ENCODE data around the gene DHX40. TPM values are rescaled to one million over a fixed set of nuclear protein-coding genes. Genes with fewer than 3 reads are reported as not detected.

Gene DHX40
- total and polyA plus RNA-seq, 2 donors = 21.7 to 38.7 TPM

DNA sequence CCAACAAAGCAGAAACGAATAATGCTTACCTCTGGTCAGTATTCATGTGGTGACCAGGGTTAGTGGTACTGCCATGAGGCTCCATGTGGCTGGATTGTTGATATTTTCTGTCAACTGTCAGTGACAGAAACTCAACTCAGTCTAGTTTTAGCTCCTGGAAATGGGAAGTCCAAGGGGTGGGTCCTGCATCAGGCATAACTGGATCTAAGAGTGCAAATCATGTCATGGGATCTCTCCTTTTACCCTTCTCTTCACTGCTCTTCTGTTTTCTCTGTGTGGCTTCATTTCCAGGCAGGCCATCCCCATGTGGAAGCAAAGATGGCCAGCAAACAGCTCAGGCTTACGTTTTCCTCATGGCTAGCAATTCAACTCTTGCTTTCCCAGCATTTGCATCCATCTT, 39.0 kb upstream of the DHX40 start:
- DNase-seq (ENCODE audit: low read depth in 6 of 9, low spot score in 9 of 9) = no peak
- Histone ChIP-seq H3K9me3 (ENCODE audit: control insufficient read depth in 2 of 2, insufficient read depth in 1 of 2, low read length in 1 of 2) (no peaks in the 10 kb centered on the region), H3K4me1 (ENCODE audit: control insufficient read depth in 2 of 2, insufficient read depth in 2 of 2, low read length in 2 of 2) (no peaks in the 10 kb centered on the region), H3K4me3 (ENCODE audit: low read length in 2 of 2) (no peak overlapping the region), H3K27ac (ENCODE audit: low read depth in 1 of 2, low read length in 1 of 2) (no peak overlapping the region), H3K36me3 (ENCODE audit: control insufficient read depth in 2 of 2, insufficient read depth in 2 of 2, low read length in 1 of 2) (no peaks in the 10 kb centered on the region), H3K27me3 (ENCODE audit: control insufficient read depth in 2 of 2, insufficient read depth in 1 of 2, low read length in 1 of 2) (peaks cover 0 to 2% of the 10 kb centered on the region in 2 donors)
- WGBS = 93% methylated on average over 2 of the region's 2 CpGs

DNA sequence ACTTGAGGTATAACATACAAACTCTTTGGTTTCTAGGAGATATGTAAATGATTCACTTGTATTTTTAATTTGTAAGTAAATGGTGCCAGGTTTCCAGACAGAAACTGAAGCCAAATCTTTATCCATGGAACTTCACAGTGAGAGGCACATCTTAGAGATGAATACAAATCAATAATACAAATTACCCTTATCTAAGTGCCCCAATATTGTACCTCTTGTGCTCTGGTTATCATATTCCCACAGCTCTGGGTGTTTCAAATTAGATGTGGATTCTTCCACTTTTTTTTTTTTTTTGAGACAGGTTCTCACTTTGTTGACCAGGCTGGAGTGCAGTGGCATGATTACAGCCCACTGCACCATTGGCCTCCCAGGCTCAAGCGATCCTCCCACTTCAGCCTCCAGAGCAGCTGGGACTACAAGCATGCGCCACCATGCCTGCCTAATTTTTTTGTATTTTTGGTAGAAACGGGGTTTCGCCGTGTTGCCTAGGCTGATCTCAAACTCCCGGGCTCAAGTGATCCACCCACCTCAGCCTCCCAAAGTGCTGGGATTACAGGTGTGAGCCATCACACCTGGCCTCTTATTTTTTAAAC, 38.0 kb upstream of the DHX40 start:
- Histone ChIP-seq H3K9me3 (ENCODE audit: control insufficient read depth in 2 of 2, insufficient read depth in 1 of 2, low read length in 1 of 2) (no peaks in the 10 kb centered on the region), H3K4me1 (ENCODE audit: control insufficient read depth in 2 of 2, insufficient read depth in 2 of 2, low read length in 2 of 2) (no peaks in the 10 kb centered on the region), H3K27ac (ENCODE audit: low read depth in 1 of 2, low read length in 1 of 2) (no peak overlapping the region), H3K4me3 (ENCODE audit: low read length in 2 of 2) (no peak overlapping the region), H3K36me3 (ENCODE audit: control insufficient read depth in 2 of 2, insufficient read depth in 2 of 2, low read length in 1 of 2) (no peaks in the 10 kb centered on the region), H3K27me3 (ENCODE audit: control insufficient read depth in 2 of 2, insufficient read depth in 1 of 2, low read length in 1 of 2) (peaks cover 0 to 2% of the 10 kb centered on the region in 2 donors)
- no peak for DNase-seq (ENCODE audit: low read depth in 6 of 9, low spot score in 9 of 9)
- WGBS = 88% methylated on average over 6 of the region's 6 CpGs

DNA sequence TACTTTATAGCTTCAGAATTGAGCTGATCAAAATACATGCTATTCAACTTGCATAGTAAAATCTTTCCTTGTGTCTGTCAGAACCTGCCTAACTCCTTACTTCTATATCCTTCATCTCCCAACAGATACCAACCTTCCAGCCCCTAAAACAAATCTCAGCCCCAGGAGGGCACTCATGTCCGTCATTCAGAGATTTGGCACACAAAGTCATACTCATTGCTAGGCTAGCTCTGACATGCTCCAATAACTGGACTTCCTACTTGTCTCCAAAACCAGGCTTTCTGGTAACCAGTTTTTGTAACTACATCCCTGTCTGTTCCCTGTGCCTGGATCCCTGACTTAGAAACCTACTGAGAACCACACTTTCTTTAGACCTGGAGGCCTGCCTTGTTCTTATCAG, 37.5 kb upstream of the DHX40 start:
- H3K4me1 ChIP-seq (ENCODE audit: control insufficient read depth in 2 of 2, insufficient read depth in 2 of 2, low read length in 2 of 2) = no peaks in the 10 kb centered on the region
- WGBS = 92% methylated on average over 1 of the region's 1 CpG
- no peak for DNase-seq (ENCODE audit: low read depth in 6 of 9, low spot score in 9 of 9)
- H3K36me3 ChIP-seq (ENCODE audit: control insufficient read depth in 2 of 2, insufficient read depth in 2 of 2, low read length in 1 of 2) = no peaks in the 10 kb centered on the region
- H3K27me3 ChIP-seq (ENCODE audit: control insufficient read depth in 2 of 2, insufficient read depth in 1 of 2, low read length in 1 of 2) = peaks cover 0 to 2% of the 10 kb centered on the region in 2 donors
- no peak overlapping the region for H3K27ac ChIP-seq (ENCODE audit: low read depth in 1 of 2, low read length in 1 of 2)
- H3K4me3 ChIP-seq (ENCODE audit: low read length in 2 of 2) = no peak overlapping the region
- no peaks in the 10 kb centered on the region for H3K9me3 ChIP-seq (ENCODE audit: control insufficient read depth in 2 of 2, insufficient read depth in 1 of 2, low read length in 1 of 2)

DNA sequence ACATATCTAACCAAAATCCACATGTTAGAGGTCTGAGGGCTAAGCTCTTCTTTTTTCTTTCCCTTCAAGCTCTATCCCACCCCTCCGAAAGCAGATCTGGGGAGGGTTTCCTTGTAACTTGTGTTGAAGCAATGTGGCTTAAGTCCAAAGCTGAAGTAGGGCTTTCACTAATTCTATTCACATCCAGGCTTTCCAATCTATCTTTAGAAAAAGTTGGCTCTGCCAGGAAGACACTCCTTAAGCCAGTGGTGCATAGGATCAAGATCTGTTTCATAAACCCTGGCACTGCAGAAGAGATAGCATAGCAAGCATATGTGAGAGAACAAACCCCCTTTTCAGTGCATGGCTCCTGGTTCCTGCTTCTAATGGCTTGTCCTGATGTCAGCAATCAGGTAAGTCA, 34.9 kb upstream of the DHX40 start:
- WGBS = 93% methylated on average over 1 of the region's 1 CpG
- no peak overlapping the region for H3K4me3 ChIP-seq (ENCODE audit: low read length in 2 of 2)
- peaks cover 0 to 2% of the 10 kb centered on the region in 2 donors for H3K27me3 ChIP-seq (ENCODE audit: control insufficient read depth in 2 of 2, insufficient read depth in 1 of 2, low read length in 1 of 2)

DNA sequence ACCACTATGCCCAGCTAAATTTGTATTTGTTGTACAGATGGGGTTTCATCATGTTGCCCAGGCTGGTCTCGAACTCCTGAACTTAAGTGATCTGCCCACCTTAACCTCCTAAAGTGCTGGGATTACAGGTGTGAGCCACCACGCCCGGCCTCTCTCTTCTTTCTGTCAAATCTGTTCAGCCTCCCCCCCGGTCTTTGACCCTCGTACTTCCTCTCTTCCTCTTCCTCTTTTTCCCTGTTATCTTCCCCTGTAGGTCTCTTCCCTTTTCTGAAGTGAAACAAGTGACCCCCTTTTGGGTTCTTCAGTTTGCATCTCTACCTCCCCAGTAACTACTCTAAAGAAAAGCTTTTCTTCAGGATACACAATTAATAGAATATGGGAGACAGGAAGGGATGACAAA, 31.7 kb upstream of the DHX40 start:
- WGBS = 51% methylated on average over 5 of the region's 5 CpGs
- H3K36me3 ChIP-seq (ENCODE audit: control insufficient read depth in 2 of 2, insufficient read depth in 2 of 2, low read length in 1 of 2) = no peaks in the 10 kb centered on the region
- no peak overlapping the region for H3K27ac ChIP-seq (ENCODE audit: low read depth in 1 of 2, low read length in 1 of 2)
- no peaks in the 10 kb centered on the region for H3K9me3 ChIP-seq (ENCODE audit: control insufficient read depth in 2 of 2, insufficient read depth in 1 of 2, low read length in 1 of 2)
- no peak for DNase-seq (ENCODE audit: low read depth in 6 of 9, low spot score in 9 of 9)
- H3K27me3 ChIP-seq (ENCODE audit: control insufficient read depth in 2 of 2, insufficient read depth in 1 of 2, low read length in 1 of 2) = no peaks in the 10 kb centered on the region
- no peaks in the 10 kb centered on the region for H3K4me1 ChIP-seq (ENCODE audit: control insufficient read depth in 2 of 2, insufficient read depth in 2 of 2, low read length in 2 of 2)
- no peak overlapping the region for H3K4me3 ChIP-seq (ENCODE audit: low read length in 2 of 2)

More for the DNA sequence above, 34.9 kb upstream of the DHX40 start:
- Histone ChIP-seq H3K4me1 (ENCODE audit: control insufficient read depth in 2 of 2, insufficient read depth in 2 of 2, low read length in 2 of 2) (no peaks in the 10 kb centered on the region), H3K9me3 (ENCODE audit: control insufficient read depth in 2 of 2, insufficient read depth in 1 of 2, low read length in 1 of 2) (no peaks in the 10 kb centered on the region), H3K27ac (ENCODE audit: low read depth in 1 of 2, low read length in 1 of 2) (no peak overlapping the region), H3K36me3 (ENCODE audit: control insufficient read depth in 2 of 2, insufficient read depth in 2 of 2, low read length in 1 of 2) (no peaks in the 10 kb centered on the region)
- no peak for DNase-seq (ENCODE audit: low read depth in 6 of 9, low spot score in 9 of 9)

DNA sequence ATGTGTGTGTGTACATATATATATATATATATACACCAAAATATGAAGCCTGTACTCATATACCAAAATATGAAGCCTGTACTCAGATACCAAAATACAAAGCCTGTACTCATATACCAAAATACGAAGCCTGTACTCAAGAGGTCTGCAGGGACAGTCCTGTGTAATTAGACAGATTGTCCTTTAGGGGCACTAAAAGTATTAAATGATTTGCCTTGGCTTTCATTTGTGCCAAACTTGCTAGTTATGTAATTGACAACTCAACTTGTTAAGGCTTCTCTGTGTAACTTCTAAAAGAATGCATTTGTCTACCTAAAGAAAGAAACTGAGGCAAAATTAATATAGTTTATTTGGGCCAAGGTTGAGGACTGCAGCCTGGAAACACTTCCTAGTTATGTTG, 30.8 kb upstream of the DHX40 start:
- Histone ChIP-seq H3K4me1 (ENCODE audit: control insufficient read depth in 2 of 2, insufficient read depth in 2 of 2, low read length in 2 of 2) (no peaks in the 10 kb centered on the region), H3K4me3 (ENCODE audit: low read length in 2 of 2) (no peak overlapping the region), H3K27ac (ENCODE audit: low read depth in 1 of 2, low read length in 1 of 2) (no peak overlapping the region), H3K27me3 (ENCODE audit: control insufficient read depth in 2 of 2, insufficient read depth in 1 of 2, low read length in 1 of 2) (no peaks in the 10 kb centered on the region), H3K9me3 (ENCODE audit: control insufficient read depth in 2 of 2, insufficient read depth in 1 of 2, low read length in 1 of 2) (no peaks in the 10 kb centered on the region), H3K36me3 (ENCODE audit: control insufficient read depth in 2 of 2, insufficient read depth in 2 of 2, low read length in 1 of 2) (no peaks in the 10 kb centered on the region)
- WGBS = 88% methylated on average over 1 of the region's 1 CpG
- DNase-seq (ENCODE audit: low read depth in 6 of 9, low spot score in 9 of 9) = no peak

DNA sequence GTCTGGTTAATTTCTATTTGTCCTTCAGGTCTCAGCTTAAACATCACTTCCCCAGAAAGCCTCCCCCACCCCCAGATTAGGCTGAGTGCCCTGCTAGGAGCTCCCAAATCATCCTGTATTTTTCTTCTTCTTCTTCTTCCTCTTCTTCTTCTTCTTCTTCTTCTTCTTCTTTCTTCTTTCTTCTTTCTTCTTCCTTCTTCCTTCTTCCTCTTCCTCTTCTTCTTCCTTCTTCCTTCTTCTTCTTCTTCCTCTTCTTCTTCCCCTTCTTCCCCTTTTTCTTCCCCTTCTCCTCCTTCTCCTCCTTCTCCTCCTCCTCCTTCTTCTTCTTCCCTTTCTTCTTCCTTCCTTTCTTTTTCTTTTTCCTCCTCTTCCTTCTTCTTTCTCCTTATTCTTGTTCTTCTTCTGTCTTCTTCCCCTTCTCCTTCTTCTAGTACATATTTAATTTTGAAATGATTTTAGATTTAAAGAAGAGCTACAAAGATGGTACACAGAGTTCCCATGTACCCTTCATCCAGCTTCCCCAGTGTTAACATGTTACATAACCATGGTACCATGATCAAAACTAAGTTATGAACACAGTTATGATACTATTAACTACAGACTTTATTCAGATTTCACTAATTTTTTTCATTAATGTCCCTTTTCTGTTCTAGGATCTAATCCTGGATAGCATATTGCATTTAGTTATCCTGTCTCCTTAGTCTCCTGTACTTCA, 27.1 kb upstream of the DHX40 start:
- no peaks in the 10 kb centered on the region for H3K9me3 ChIP-seq (ENCODE audit: control insufficient read depth in 2 of 2, insufficient read depth in 1 of 2, low read length in 1 of 2)
- no peak for DNase-seq (ENCODE audit: low read depth in 6 of 9, low spot score in 9 of 9)
- H3K27ac ChIP-seq (ENCODE audit: low read depth in 1 of 2, low read length in 1 of 2) = no peak overlapping the region
- H3K27me3 ChIP-seq (ENCODE audit: control insufficient read depth in 2 of 2, insufficient read depth in 1 of 2, low read length in 1 of 2) = no peaks in the 10 kb centered on the region
- H3K4me3 ChIP-seq (ENCODE audit: low read length in 2 of 2) = no peak overlapping the region
- no peaks in the 10 kb centered on the region for H3K4me1 ChIP-seq (ENCODE audit: control insufficient read depth in 2 of 2, insufficient read depth in 2 of 2, low read length in 2 of 2)
- H3K36me3 ChIP-seq (ENCODE audit: control insufficient read depth in 2 of 2, insufficient read depth in 2 of 2, low read length in 1 of 2) = no peaks in the 10 kb centered on the region

DNA sequence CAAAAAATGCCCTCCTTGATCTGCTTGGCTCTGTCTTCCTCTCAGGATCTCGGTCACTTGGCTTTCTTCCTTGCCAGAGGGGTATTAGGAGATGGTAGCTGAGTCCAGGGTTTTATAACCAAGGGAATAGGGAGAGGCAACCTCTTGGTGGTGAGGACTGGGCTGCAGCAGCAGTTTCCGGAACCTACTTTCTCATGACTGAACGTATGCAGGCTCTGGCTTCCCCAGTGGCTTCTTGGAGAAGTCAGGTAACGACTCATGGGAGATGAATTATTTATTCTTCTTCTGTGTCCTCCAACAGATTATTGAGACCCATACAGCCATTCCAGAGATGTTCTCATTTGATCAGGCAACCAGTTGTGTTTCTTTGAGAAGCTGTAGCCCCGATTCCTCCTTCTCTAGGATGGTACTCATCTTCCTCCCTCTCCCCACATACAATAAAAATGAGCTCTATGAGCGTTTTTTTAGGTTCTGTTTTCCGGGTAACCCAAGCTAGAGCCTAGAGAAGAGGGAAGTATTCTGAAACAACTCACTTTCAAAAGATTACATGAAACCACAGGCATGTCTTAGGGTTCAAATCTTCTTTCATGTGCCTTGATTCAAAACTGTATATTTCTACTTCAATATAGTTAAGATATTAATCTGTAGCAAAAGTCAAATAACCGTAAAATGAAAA, 22.3 kb upstream of the DHX40 start:
- no peaks in the 10 kb centered on the region for H3K9me3 ChIP-seq (ENCODE audit: control insufficient read depth in 2 of 2, insufficient read depth in 1 of 2, low read length in 1 of 2)
- H3K27ac ChIP-seq (ENCODE audit: low read depth in 1 of 2, low read length in 1 of 2) = no peak overlapping the region
- H3K4me3 ChIP-seq (ENCODE audit: low read length in 2 of 2) = no peak overlapping the region
- no peaks in the 10 kb centered on the region for H3K36me3 ChIP-seq (ENCODE audit: control insufficient read depth in 2 of 2, insufficient read depth in 2 of 2, low read length in 1 of 2)
- WGBS = 69% methylated on average over 8 of the region's 8 CpGs
- no peak for DNase-seq (ENCODE audit: low read depth in 6 of 9, low spot score in 9 of 9)
- no peaks in the 10 kb centered on the region for H3K4me1 ChIP-seq (ENCODE audit: control insufficient read depth in 2 of 2, insufficient read depth in 2 of 2, low read length in 2 of 2)
- no peaks in the 10 kb centered on the region for H3K27me3 ChIP-seq (ENCODE audit: control insufficient read depth in 2 of 2, insufficient read depth in 1 of 2, low read length in 1 of 2)

DNA sequence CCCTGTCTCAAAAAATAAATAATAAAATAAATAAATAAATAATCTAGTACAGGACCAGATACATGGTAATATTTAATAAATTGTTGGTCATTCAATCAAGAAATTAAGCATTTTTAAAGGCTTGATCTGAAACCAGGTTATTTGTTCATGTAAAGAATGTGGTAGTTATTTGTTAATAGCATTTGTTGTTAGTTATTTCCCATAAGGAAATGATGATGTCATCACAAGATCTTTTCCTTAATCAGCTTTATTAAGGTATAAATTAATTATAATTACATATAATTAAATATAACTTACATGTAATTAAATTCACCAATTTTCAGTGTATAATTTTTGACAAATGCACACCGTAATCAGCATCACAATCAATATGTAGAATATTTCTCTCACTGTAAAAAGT, 19.5 kb upstream of the DHX40 start:
- no peak overlapping the region for H3K27ac ChIP-seq (ENCODE audit: low read depth in 1 of 2, low read length in 1 of 2)
- WGBS = 99% methylated on average over 1 of the region's 1 CpG
- H3K36me3 ChIP-seq (ENCODE audit: control insufficient read depth in 2 of 2, insufficient read depth in 2 of 2, low read length in 1 of 2) = no peaks in the 10 kb centered on the region
- no peaks in the 10 kb centered on the region for H3K27me3 ChIP-seq (ENCODE audit: control insufficient read depth in 2 of 2, insufficient read depth in 1 of 2, low read length in 1 of 2)
- H3K9me3 ChIP-seq (ENCODE audit: control insufficient read depth in 2 of 2, insufficient read depth in 1 of 2, low read length in 1 of 2) = no peaks in the 10 kb centered on the region
- H3K4me1 ChIP-seq (ENCODE audit: control insufficient read depth in 2 of 2, insufficient read depth in 2 of 2, low read length in 2 of 2) = no peaks in the 10 kb centered on the region
- no peak for DNase-seq (ENCODE audit: low read depth in 6 of 9, low spot score in 9 of 9)
- no peak overlapping the region for H3K4me3 ChIP-seq (ENCODE audit: low read length in 2 of 2)
